Osteocyte (in vitro differentiated cells): Measurements from ENCODE around the gene PTX4. TPM values are rescaled to one million over a fixed set of nuclear protein-coding genes. Genes with fewer than 3 reads are reported as not detected.

Source experiments
- DNase-seq: peaks from one replicate; pipeline ENCODE4 v3.0.0; 2021; ENCODE audit warnings: mixed read lengths; ENCODE audit not compliant: unreplicated experiment; ENCODE audit errors: extremely low spot score
- H3K27ac Mint-ChIP-seq: one replicate; pipeline ENCODE4 v1.8.0; 2021; ENCODE audit warnings: mild to moderate bottlenecking, mixed read lengths; ENCODE audit not compliant: unreplicated experiment
- H3K27me3 Mint-ChIP-seq: one replicate; pipeline ENCODE4 v1.8.0; 2021; ENCODE audit warnings: mixed read lengths; ENCODE audit not compliant: unreplicated experiment
- H3K36me3 Mint-ChIP-seq: one replicate; pipeline ENCODE4 v1.8.0; 2021; ENCODE audit warnings: mixed read lengths; ENCODE audit not compliant: unreplicated experiment
- H3K4me1 Mint-ChIP-seq: one replicate; pipeline ENCODE4 v1.8.0; 2021; ENCODE audit warnings: mixed read lengths; ENCODE audit not compliant: unreplicated experiment
- H3K4me3 Mint-ChIP-seq: one replicate; pipeline ENCODE4 v1.8.0; 2021; ENCODE audit warnings: mild to moderate bottlenecking, moderate library complexity, mixed read lengths; ENCODE audit not compliant: unreplicated experiment
- H3K9me3 Mint-ChIP-seq: one replicate; pipeline ENCODE4 v1.8.0; 2021; ENCODE audit warnings: mixed read lengths; ENCODE audit not compliant: unreplicated experiment
- total RNA-seq: library from RNA; stranded (reverse); gene quantifications from 2 replicates; pipeline ENCODE4 v1.2.1, GENCODE V29; 2021
- TF ChIP-seq, protein P1 (sequence below): fragments of 200-600 bp; sonication (generic); IDR thresholded peaks from 2 replicates; pipeline ENCODE4 v1.5.0; 2021; ENCODE audit warnings: antibody characterized with exemption, mild to moderate bottlenecking, moderate library complexity

The PTX4 gene
- total RNA-seq, 1 donor from 2014 or later, result not detected

DNA sequence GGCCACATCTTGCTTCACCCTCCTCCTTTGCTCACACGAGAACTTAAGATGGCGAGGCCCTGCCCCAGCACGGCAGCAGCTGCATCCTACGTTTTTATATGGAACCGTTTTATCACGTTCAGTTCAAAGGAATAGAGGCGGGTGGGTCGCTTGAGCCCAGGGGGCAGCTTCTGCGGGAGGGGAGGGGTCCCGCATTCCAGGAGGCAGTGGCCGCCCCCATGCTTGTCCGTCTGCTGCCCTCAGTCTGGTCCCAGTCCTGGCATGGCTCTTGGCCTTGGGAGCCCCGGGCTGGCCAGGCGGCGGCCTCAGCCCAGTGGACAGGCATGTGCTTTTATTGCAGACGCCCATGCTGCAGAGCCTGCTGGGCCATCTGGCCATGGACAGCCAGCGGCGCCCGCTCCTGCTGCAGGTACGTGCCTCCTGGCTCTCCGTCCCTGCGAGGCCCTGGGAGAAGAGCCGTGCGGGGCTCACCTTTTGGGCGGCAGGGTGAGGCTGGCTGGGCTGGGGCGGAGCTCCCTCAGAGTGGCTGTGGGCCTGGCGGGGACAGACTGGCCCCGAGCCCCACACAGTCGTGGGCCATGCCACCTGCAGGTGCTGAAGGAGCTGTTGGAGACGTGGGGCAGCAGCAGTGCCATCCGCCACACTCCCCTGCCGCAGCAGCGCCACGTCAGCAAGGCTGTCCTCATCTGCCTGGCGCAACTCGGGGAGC is 11.2 kb upstream of the PTX4 start:
- H3K9me3 Mint-ChIP-seq, result no peaks in the 10 kb centered on the region
- no peak overlapping the region for H3K27ac Mint-ChIP-seq
- peaks cover 2% of the 10 kb centered on the region for H3K4me1 Mint-ChIP-seq
- H3K27me3 Mint-ChIP-seq, result no peaks in the 10 kb centered on the region
- H3K4me3 Mint-ChIP-seq, result no peak overlapping the region
- peaks cover 13% of the 10 kb centered on the region for H3K36me3 Mint-ChIP-seq
- TF ChIP-seq, protein P1, sequence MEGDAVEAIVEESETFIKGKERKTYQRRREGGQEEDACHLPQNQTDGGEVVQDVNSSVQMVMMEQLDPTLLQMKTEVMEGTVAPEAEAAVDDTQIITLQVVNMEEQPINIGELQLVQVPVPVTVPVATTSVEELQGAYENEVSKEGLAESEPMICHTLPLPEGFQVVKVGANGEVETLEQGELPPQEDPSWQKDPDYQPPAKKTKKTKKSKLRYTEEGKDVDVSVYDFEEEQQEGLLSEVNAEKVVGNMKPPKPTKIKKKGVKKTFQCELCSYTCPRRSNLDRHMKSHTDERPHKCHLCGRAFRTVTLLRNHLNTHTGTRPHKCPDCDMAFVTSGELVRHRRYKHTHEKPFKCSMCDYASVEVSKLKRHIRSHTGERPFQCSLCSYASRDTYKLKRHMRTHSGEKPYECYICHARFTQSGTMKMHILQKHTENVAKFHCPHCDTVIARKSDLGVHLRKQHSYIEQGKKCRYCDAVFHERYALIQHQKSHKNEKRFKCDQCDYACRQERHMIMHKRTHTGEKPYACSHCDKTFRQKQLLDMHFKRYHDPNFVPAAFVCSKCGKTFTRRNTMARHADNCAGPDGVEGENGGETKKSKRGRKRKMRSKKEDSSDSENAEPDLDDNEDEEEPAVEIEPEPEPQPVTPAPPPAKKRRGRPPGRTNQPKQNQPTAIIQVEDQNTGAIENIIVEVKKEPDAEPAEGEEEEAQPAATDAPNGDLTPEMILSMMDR, result no peak
- peak; percentile 84 for DNase-seq

DNA sequence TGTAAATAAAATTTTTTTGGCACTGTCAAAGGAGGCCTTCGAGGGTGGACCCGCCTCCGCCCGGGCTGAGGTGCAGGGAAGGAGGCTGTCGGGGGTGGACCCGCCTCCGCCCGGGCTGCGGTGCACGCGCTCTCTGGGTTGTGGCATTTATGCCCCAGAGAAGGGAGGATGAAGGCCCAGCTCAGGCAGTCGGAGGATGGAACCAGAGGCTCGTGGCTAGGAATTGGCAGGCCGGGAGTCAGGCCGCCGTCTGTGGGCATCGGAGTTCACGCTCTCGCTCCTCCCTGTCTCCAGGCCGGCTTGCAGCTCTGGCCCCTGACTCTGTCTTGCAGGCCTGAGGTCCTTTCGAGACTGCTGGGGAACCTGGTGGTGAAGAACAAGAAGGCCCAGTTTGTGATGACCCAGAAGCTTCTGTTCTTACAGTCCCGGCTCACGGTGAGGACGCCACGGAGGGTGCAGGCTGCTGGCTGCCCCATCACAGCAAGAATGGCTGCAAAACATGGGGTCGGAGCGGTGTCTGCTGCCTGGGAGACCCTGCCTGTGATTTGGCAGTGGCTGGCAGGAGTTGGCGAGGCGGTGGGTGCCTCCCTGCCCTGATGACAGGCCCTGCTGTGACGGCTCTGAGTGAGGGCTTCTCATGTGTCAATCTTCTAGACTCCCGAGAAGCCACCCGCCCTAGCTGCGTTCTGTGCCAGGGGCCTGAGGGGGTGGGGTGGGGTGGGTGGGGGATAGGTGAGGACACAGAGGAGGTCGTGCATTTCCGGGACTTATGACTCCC is 10.3 kb upstream of the PTX4 start:
- peaks cover 6% of the 10 kb centered on the region for H3K4me1 Mint-ChIP-seq
- TF ChIP-seq, protein P1, result no peak
- no peaks in the 10 kb centered on the region for H3K27me3 Mint-ChIP-seq
- peaks cover 13% of the 10 kb centered on the region for H3K36me3 Mint-ChIP-seq
- DNase-seq, result no peak
- no peak overlapping the region for H3K4me3 Mint-ChIP-seq
- no peak overlapping the region for H3K27ac Mint-ChIP-seq
- no peaks in the 10 kb centered on the region for H3K9me3 Mint-ChIP-seq

DNA sequence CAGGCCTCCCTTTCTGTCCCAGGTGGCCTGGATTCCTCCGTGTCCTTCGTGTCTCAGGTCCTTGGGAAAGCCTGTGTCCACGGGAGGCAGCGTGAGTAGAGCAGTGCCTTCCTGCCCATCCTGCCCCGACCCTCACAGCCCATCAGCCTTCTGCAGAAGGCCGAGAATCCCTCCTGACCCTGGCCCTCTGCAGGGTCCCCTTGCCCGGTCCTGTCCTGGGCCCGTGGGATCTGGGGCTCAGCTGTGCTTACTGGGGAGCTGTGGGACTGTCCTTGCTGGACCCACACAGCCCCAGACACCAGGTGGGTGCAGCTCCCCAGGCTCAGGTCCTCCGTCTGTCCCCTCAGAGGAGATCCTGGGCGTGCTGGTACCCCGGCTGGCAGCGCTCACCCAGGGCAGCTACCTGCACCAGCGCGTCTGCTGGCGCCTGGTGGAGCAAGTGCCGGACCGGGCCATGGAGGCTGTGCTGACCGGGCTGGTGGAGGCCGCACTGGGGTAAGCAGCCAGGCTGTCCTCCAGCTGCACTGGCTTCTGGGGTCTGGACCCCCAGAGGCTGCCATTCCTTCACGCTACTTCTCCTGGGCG is 8.4 kb upstream of the PTX4 start:
- H3K9me3 Mint-ChIP-seq, result no peaks in the 10 kb centered on the region
- no peak overlapping the region for H3K4me3 Mint-ChIP-seq
- H3K36me3 Mint-ChIP-seq, result peaks cover 9% of the 10 kb centered on the region
- no peaks in the 10 kb centered on the region for H3K27me3 Mint-ChIP-seq
- peaks cover 17% of the 10 kb centered on the region for H3K4me1 Mint-ChIP-seq
- TF ChIP-seq, protein P1, result no peak
- H3K27ac Mint-ChIP-seq, result no peak overlapping the region
- no peak for DNase-seq

DNA sequence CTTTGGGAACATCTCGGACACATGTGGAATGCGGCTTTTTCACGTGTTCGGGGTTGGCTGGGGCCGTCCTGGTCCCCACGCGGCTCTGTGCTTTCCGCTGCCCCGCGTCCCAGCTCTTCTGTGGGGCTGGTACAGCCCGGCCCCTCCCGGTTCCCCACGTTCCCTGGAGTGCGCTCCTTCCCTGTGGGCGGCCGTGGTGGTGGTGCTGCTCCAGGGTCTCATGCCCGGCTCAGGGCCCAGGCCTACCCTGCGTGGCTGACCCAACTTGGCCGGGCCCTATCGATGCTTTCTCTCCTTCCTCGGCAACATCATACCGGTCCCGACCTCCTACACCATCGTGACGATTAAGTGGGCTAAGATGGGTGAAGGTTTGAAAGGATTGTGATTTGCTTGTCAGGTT is 7.7 kb upstream of the PTX4 start:
- H3K4me3 Mint-ChIP-seq, result no peak overlapping the region
- H3K27me3 Mint-ChIP-seq, result no peaks in the 10 kb centered on the region
- TF ChIP-seq, protein P1, result no peak
- peaks cover 17% of the 10 kb centered on the region for H3K4me1 Mint-ChIP-seq
- no peaks in the 10 kb centered on the region for H3K9me3 Mint-ChIP-seq
- no peak overlapping the region for H3K27ac Mint-ChIP-seq
- peak; percentile 84 for DNase-seq
- H3K36me3 Mint-ChIP-seq, result peaks cover 7% of the 10 kb centered on the region

DNA sequence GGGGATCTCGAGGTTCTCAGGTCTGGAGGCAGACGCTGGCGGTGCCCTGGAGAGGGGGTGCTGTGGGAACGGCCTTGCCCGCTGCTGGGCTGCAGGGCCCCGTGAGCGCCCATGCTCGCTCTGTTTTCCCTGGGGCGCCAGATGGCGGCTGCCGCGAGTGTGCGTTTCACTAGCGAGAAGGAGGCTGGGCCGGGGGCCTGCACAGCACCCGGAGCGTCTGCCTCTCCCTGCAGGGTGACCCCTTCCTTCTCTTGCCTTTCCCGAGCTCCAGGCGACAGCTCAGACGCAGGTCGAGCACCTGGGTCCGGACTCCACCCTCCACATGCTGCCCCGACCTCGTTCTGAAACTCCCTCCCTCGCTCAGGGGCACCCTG is 7.1 kb upstream of the PTX4 start:
- H3K9me3 Mint-ChIP-seq, result no peaks in the 10 kb centered on the region
- no peaks in the 10 kb centered on the region for H3K27me3 Mint-ChIP-seq
- no peak overlapping the region for H3K27ac Mint-ChIP-seq
- DNase-seq, result peak; percentile 83
- peaks cover 17% of the 10 kb centered on the region for H3K4me1 Mint-ChIP-seq
- TF ChIP-seq, protein P1, result no peak
- H3K36me3 Mint-ChIP-seq, result peaks cover 7% of the 10 kb centered on the region
- no peak overlapping the region for H3K4me3 Mint-ChIP-seq
